Brain microvascular endothelial cell (primary cell): Measurements from ENCODE around the gene NR3C1.

Experiments
- DNase-seq: peaks from one replicate; pipeline ENCODE4 v3.0.0-alpha.2; 2020
- H3K27ac ChIP-seq: fragments of 250-450 bp; sonication (Bioruptor Pico); 2 replicates; pipeline ENCODE4 v1.5.1; 2020; ENCODE audit warnings: mild to moderate bottlenecking, moderate library complexity
- H3K27me3 ChIP-seq: fragments of 250-450 bp; sonication (Bioruptor Pico); replicated peaks from 2 replicates; pipeline ENCODE4 v1.5.1; 2020; ENCODE audit warnings: mild to moderate bottlenecking
- H3K36me3 ChIP-seq: fragments of 250-450 bp; sonication (Bioruptor Pico); replicated peaks from 2 replicates; pipeline ENCODE4 v1.5.1; 2020; ENCODE audit warnings: mild to moderate bottlenecking
- H3K4me3 ChIP-seq: 2 replicates; pipeline ENCODE4 v1.5.1; 2011; ENCODE audit warnings: low read depth, mild to moderate bottlenecking, control low read depth, low read length, moderate library complexity
- in situ Hi-C: cut with HindIII; loops from 2 replicates; pipeline ENCODE4 v1.10.0; 2017; ENCODE audit warnings: low sequenced_read_pairs, low pct_ligation_motif_present
- TF ChIP-seq, protein P1 (sequence below): IDR thresholded peaks from 2 replicates; pipeline ENCODE4 v1.5.1; 2011; ENCODE audit warnings: low read depth, mild to moderate bottlenecking, moderate library complexity, low read length, control low read depth, inconsistent platforms; ENCODE audit errors: missing control alignments

NR3C1 gene

DNA sequence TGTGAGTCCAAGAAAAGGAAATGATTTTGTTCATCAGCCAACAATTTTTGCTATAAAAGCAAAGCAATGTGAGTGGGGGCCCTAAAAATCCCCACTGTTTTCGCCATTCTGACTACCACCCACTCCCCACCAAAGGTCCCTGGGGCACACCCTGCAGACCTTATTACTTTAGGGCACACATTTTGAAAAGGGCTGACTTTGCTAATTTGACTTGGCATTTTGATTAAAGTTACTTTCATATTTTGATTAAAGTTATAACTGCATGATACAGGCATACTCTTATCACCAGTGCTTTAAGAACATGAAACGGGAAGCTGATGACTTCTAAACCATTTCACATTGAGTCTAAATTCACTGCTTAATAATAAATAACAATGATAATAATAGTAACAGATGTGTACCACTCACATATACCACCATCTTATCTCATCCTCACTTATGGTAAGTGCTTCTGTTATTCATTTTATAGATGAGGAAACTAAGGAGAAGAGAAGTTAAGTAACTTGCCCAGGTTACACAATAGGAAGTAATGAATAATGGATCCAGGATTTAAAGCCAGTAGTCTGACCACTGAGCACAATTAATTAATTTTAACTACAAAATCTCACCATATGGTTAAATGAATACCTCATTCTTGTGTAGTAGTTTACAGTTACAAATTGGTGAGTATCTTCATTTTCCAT, 25.4 kb upstream of the NR3C1 start:
- H3K36me3 ChIP-seq, result no peaks in the 10 kb centered on the region
- no peaks in the 10 kb centered on the region for H3K27me3 ChIP-seq
- in situ Hi-C loops, result no loop called here
- TF ChIP-seq, protein P1, sequence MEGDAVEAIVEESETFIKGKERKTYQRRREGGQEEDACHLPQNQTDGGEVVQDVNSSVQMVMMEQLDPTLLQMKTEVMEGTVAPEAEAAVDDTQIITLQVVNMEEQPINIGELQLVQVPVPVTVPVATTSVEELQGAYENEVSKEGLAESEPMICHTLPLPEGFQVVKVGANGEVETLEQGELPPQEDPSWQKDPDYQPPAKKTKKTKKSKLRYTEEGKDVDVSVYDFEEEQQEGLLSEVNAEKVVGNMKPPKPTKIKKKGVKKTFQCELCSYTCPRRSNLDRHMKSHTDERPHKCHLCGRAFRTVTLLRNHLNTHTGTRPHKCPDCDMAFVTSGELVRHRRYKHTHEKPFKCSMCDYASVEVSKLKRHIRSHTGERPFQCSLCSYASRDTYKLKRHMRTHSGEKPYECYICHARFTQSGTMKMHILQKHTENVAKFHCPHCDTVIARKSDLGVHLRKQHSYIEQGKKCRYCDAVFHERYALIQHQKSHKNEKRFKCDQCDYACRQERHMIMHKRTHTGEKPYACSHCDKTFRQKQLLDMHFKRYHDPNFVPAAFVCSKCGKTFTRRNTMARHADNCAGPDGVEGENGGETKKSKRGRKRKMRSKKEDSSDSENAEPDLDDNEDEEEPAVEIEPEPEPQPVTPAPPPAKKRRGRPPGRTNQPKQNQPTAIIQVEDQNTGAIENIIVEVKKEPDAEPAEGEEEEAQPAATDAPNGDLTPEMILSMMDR, result no peak
- H3K27ac ChIP-seq, result no peak overlapping the region
- no peak overlapping the region for H3K4me3 ChIP-seq
- no peak for DNase-seq

DNA sequence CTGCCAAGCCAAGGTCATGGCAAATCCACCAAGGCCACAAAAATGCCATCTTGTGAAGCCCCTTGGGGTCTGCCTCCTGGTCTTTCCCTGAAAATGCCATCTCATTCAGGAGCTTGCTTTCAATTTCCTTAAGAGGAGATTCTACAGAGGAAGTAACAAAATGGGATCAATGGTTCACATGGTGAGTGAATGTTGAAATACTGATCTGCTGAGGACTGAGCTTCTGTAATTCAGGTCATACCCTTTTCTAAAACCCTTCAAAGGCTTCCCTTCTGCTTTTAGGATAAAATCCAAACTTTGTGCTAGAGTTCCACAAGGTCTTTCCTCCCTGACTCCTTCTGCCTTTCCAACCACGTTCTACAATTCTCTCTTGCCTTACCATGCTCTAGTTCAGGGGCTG, 24.7 kb upstream of the NR3C1 start:
- Histone ChIP-seq H3K27ac (no peak overlapping the region), H3K36me3 (no peaks in the 10 kb centered on the region)
- in situ Hi-C loops, result no loop called here

DNA sequence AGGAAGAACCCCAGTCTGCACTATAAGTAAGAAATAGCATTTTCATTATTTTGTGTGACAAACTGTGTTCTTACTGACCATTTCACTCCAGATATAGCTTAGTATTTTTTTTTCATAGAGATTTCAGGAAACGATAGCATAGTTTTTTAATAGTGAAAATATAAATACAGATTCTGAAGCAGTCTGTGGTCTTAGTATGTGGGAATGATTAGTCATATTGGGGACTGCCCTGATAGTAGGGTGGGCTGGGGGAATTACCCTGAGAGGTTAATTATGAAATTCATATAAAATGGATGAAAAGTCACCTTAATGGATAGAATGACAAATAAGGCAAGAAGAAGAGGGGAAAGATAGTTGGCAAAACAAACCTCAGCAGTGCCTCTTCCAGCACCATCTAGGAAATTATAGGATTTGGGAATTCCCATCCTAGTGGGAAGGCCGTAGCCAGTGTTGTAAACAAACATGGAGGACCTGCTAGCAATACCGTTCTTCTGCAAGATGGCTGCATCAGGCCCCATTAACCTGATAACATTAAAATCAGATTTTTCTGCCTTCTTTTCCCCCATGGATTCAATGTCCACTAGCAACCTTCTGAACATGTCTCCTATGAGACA, 23.7 kb upstream of the NR3C1 start:
- H3K27ac ChIP-seq, result no peak overlapping the region
- TF ChIP-seq, protein P1, result no peak
- no peak for DNase-seq
- H3K36me3 ChIP-seq, result no peaks in the 10 kb centered on the region
- H3K27me3 ChIP-seq, result no peaks in the 10 kb centered on the region
- H3K4me3 ChIP-seq, result no peak overlapping the region
- in situ Hi-C loops, result no loop called here

More for the DNA sequence above, 24.7 kb upstream of the NR3C1 start:
- TF ChIP-seq, protein P1, result no peak
- Histone ChIP-seq H3K27me3 (no peaks in the 10 kb centered on the region), H3K4me3 (no peak overlapping the region)
- DNase-seq, result no peak

DNA sequence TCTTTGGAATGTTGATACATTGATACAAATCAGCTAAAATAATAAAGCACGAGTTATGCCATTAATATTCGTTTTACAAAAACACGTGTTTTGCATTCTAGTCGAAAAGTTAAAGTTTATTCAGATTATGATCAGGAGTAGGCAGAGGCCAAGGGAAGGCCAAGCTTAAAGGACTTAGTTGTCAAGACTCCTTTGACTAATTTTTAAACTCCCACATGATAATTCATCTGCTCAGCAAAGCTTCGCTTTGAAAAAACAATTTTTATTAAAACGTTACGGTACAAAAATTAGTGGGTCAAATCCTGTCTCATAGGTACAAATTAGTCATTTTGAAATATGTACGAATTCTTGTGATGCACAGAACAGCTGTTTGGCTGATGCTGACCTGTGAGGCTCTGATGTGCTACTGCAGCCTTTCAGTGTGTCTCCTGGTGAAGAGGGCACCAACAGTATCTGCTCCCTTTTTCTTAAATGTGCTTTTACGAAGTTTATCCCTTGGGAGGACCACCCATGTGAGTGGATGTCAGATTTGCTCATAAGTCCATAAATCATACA, 23.0 kb upstream of the NR3C1 start:
- TF ChIP-seq, protein P1, result no peak
- in situ Hi-C loops, result no loop called here
- no peaks in the 10 kb centered on the region for H3K36me3 ChIP-seq
- no peak overlapping the region for H3K4me3 ChIP-seq
- no peak overlapping the region for H3K27ac ChIP-seq
- H3K27me3 ChIP-seq, result no peaks in the 10 kb centered on the region
- no peak for DNase-seq

DNA sequence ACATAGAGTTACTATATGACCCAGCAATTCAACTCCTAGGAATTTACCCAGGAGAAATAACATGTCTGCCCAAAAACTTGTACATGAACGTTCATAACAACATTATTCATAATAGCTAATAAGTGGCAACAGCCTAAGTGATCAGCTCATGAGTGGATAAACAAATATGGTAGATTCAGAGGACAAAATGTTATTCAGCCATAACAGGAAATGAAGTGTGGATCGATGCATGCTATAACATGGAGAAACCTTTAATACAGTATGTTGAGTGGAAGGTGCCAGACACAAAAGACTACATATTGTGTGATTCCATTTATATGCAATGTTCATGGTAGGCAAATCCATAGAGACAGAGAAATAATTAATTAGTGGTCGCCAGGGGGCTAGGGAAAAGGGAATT, 22.3 kb upstream of the NR3C1 start:
- H3K27ac ChIP-seq, result no peak overlapping the region
- no peaks in the 10 kb centered on the region for H3K27me3 ChIP-seq
- no peak overlapping the region for H3K4me3 ChIP-seq
- in situ Hi-C loops, result no loop called here
- no peak for DNase-seq
- no peaks in the 10 kb centered on the region for H3K36me3 ChIP-seq
- TF ChIP-seq, protein P1, result no peak
